ENCODE measurements around the gene DDI2.

GRCh38 chr1:15708486-15709137 lies 91.4 kb downstream of the DDI2 start:
- TF ChIP-seq, protein P1, sequence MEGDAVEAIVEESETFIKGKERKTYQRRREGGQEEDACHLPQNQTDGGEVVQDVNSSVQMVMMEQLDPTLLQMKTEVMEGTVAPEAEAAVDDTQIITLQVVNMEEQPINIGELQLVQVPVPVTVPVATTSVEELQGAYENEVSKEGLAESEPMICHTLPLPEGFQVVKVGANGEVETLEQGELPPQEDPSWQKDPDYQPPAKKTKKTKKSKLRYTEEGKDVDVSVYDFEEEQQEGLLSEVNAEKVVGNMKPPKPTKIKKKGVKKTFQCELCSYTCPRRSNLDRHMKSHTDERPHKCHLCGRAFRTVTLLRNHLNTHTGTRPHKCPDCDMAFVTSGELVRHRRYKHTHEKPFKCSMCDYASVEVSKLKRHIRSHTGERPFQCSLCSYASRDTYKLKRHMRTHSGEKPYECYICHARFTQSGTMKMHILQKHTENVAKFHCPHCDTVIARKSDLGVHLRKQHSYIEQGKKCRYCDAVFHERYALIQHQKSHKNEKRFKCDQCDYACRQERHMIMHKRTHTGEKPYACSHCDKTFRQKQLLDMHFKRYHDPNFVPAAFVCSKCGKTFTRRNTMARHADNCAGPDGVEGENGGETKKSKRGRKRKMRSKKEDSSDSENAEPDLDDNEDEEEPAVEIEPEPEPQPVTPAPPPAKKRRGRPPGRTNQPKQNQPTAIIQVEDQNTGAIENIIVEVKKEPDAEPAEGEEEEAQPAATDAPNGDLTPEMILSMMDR (IDR thresholded peaks at IDR 0.05 in 2 of 3, conservative IDR thresholded peaks at IDR 0.05 in 1 of 3; ENCODE audit: control insufficient read depth in 2 of 3, extremely low read depth in 1 of 3, insufficient read depth in 1 of 3, low read depth in 3 of 3, low read length in 3 of 3): no peak
- TF ChIP-seq SP1 (IDR thresholded peaks at IDR 0.05; ENCODE audit: low read depth, low read length) (no peak), NFXL1 (IDR thresholded peaks at IDR 0.05; ENCODE audit: borderline replicate concordance) (no peak), PML (IDR thresholded peaks at IDR 0.05; ENCODE audit: low read length) (no peak), CEBPB (IDR thresholded peaks at IDR 0.05; ENCODE audit: borderline replicate concordance in 1 of 2, low read depth in 2 of 2, low read length in 2 of 2) (no peak), PBX3 (IDR thresholded peaks at IDR 0.05; ENCODE audit: insufficient replicate concordance, low read depth, low read length) (no peak), EED (IDR thresholded peaks at IDR 0.05; ENCODE audit: low read depth) (no peak), BRCA1 (IDR thresholded peaks at IDR 0.05; ENCODE audit: low read depth, low read length) (no peak)
- TF ChIP-seq, protein P2, sequence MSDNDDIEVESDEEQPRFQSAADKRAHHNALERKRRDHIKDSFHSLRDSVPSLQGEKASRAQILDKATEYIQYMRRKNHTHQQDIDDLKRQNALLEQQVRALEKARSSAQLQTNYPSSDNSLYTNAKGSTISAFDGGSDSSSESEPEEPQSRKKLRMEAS (IDR thresholded peaks at IDR 0.05; ENCODE audit: low read depth, low read length): no peak

All from GM12878 (cell line).